ENCODE data around the gene MAST2.
A peak's percentile ranks its signal among the peaks of the same experiment; 100 is the strongest.
"Not testable (repeated sequence)": the region's sequence is repeated elsewhere in the genome, so short reads cannot be mapped to it uniquely, and the experiment has no call there.

The MAST2 gene

GRCh38 chr1:45862008-45862407 lies 58.6 kb downstream of the MAST2 start:
- DNase-seq: no peak

- DNase-seq: no peak
These were observed 59.8 kb downstream of the MAST2 start for GRCh38 chr1:45863218-45863617.

GRCh38 chr1:45864167-45865106 lies 61.0 kb downstream of the MAST2 start:
- no peak for DNase-seq

- DNase-seq: no peak
These were observed 64.4 kb downstream of the MAST2 start for GRCh38 chr1:45867697-45868348.

GRCh38 chr1:45868861-45869260 lies 65.4 kb downstream of the MAST2 start:
- no peak for DNase-seq

GRCh38 chr1:45870500-45870899 lies 67.1 kb downstream of the MAST2 start:
- DNase-seq: no peak

- DNase-seq: not testable (repeated sequence)
These were observed 68.9 kb downstream of the MAST2 start for GRCh38 chr1:45872173-45872801.

GRCh38 chr1:45876000-45876617 lies 72.7 kb downstream of the MAST2 start:
- no peak for DNase-seq

- no peak for DNase-seq
These were observed 73.9 kb downstream of the MAST2 start for GRCh38 chr1:45877264-45877663.

GRCh38 chr1:45879885-45880598 lies 76.6 kb downstream of the MAST2 start:
- DNase-seq: no peak

- no peak for DNase-seq
These were observed 77.5 kb downstream of the MAST2 start for GRCh38 chr1:45880930-45881329.

- DNase-seq: no peak
These were observed 80.2 kb downstream of the MAST2 start for GRCh38 chr1:45883658-45884057.

- no peak for DNase-seq
These were observed 81.3 kb downstream of the MAST2 start for GRCh38 chr1:45884700-45885099.

- DNase-seq: no peak
These were observed 82.8 kb downstream of the MAST2 start for GRCh38 chr1:45886229-45886628.

GRCh38 chr1:45887156-45887842 lies 83.9 kb downstream of the MAST2 start:
- DNase-seq: no peak

- no peak for DNase-seq
These were observed 86.7 kb downstream of the MAST2 start for GRCh38 chr1:45890078-45890477.

- DNase-seq: no peak
These were observed 87.7 kb downstream of the MAST2 start for GRCh38 chr1:45891087-45891486.

- peak; percentile 53 for DNase-seq
These were observed 88.8 kb downstream of the MAST2 start for GRCh38 chr1:45892068-45892785.

- no peak for DNase-seq
These were observed 90.9 kb downstream of the MAST2 start for GRCh38 chr1:45894331-45894730.

- no peak for DNase-seq
These were observed 91.5 kb downstream of the MAST2 start for GRCh38 chr1:45894921-45895320.

- DNase-seq: no peak
These were observed 92.0 kb downstream of the MAST2 start for GRCh38 chr1:45895406-45895805.

Data from amniotic stem cell (primary cell).